Activated CD4-positive, alpha-beta T cell treated with anti-CD3 and anti-CD28 coated beads, Interleukin-2, amount 50 U/mL, for 16 hours (primary cell): Measurements from ENCODE around the gene SCYL1.
"Not testable (repeated sequence)": the region's sequence is repeated elsewhere in the genome, so short reads cannot be mapped to it uniquely, and the experiment has no call there.

ENCODE experiments used
- DNase-seq: peaks from one replicate; pipeline ENCODE4 v3.0.0-alpha.2; 2020

The SCYL1 gene

DNA sequence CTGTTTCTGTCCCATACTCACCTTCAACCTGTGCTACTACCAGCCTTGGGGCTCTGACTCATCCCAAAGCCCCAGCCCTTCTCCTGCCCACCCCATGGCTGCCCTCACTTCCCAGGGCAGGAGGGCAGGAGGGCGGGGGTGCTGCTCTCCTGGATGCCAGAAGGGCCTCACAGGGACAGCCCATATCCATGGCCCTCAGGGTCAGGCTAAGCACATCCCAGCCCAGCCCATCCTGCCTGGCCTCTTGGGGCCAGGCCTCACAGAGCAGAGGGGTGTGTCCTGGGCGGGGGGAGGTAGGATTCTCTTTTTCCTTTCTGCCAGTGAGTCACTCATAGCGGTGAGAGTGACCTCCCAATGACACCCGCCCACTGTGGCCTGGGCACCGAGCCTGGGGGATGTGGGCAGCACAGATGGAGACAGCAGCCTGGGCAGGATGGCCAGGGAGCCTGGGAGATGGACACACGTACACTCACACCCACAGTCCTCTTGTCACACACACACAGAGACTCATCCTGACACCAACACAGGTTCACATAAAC lies 30.9 kb downstream of the SCYL1 start:
- DNase-seq: no peak

DNA sequence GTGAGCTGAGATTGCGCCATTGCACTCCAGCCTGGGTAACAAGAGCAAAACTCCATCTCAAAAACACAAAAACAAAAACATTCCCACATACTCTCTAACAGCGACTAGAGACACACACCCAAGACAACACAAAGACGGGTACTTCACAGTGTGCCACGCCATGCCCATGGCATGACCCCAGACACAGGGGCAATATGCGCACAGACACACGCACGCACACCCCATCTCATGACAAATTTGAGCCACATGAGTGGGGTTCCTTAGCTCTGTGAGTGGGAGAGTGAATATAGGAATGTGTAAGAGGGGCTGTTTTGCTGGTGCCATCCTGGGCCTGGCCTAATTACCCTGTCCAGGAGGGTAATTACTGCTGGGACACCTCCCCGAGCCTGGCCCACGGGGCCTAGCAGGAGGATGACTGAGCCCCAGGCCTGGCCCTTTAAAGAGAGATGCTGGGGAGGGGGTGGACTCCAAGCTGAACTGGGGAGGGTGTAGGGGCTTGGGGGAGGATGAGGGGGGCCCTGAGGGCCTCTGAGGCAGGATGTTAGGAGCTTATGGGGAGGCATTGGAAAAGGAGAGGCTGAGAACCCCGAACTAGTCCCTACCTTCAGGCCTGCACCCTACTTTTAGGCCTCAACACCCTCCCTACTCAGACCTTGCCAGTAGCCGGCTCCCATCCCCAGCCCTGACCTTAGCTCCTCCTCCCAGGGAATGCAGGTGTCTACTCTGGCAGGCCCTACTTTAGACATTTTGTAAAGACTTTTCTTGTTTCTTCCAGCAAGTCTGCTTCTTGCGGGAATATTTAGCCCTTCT lies 31.8 kb downstream of the SCYL1 start:
- DNase-seq: no peak

DNA sequence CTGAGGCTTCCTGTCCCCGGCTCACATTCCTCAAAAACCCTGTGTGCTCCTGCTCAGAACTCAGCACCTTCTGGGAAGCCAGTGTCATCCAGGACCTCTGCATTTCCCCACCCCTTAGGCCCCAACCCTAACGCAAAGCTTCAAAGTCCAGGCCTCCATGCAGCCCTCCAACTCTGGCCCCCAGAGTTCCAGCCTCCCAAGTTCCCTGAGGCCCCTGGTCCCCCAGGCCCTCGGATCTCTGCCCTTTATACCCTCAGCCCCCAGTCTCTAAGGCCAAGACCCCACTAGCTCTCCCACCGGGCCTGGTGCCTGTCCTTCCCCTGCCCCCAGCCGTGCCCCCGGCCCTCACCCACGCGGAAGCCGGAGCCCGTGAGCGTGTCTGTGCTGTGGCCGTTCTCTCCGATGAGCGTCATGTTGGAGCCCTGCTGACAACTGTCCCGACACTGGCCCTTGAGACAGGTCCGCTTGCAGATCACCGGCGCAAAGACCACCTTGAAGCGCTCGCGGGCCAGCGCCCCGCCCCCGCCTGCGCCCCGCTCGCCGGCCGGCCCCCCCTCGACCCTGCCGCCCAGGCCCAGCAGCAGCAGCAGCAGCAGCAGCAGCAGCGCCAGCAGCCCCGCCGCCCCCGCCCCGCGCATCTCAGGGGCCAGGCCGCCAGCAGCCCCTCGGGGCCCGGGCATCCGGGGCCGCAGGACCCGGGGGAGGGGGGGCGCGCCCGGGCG lies 32.6 kb downstream of the SCYL1 start:
- DNase-seq: no peak

- DNase-seq: no peak
Observed at GRCh38 chr11:65558002-65558929, 33.4 kb downstream of the SCYL1 start, which contains the start of gene LTBP3. Gene LTBP3, minus strand, starts transcription at chr11:65558359. Its CDS starts 400 bp downstream, at chr11:65557959.

DNA sequence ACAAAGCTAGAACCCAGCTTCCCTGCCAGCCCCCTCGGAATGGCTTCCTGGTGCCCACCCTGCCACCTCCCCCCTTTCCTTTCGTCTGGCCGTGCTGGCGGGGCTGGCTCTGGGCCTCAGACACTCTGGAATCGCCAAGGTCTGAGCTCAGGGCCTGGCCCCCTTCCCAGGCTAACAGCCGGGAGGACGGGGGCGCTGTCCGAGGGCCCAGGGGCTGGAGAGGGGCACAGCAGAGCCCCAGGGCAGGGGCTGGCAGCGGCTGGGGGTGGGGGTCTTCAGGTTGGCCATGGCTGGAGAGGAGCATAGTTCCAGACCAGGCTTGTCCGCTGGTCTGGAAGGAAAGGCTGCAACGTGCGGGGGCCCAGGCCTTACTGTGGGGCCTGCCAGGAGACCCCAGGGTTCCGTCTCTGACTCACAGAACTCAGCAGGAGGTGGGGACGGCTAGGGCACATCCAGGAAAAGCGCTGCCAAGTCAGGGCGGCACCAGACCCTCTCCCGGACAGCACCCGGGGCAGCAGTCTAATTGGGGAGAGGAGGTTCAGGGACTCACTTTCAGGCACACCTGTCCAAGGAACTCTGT lies 34.1 kb downstream of the SCYL1 start:
- no peak for DNase-seq

DNA sequence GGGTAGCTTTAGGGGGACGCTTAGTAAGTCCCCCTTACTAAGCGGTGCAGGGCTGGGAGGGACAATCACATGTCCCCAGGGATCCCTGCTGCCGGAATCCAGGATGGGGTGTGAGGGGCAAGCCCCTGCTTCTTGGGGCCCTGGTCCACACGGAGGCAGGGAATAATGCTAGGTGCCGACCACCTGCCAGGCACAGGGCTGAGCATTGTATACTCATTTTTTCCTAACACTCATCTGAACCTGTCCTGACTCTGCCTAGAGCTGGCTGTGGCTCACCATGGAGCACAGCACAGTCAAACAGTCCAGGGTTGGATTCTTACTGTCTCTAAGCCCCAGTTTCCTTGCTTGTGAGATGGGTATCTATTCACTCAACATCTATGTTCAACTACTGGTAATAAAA lies 34.7 kb downstream of the SCYL1 start:
- no peak for DNase-seq

- DNase-seq: no peak
Observed at GRCh38 chr11:65559951-65560537, 35.2 kb downstream of the SCYL1 start.

- DNase-seq: no peak
Observed at GRCh38 chr11:65560555-65561418, 35.9 kb downstream of the SCYL1 start.

DNA sequence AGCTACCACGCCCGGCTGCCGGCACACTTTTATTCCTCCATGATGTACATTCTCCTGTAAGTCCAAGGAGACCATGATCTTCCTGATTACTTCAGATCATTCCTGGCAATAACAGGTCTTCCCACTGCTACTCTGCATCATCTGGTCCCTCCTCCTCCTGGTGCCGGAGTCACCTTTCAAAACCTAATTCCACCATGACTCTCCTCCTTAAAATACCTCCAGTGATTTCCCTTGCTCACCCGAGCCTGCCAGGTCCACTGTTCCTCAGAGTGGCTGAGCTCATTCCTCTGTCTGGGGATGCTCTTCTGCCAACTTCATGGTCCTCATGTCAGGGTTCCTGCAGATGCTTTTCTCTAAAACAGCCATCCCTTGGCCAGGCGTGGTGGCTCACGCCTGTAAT lies 37.1 kb downstream of the SCYL1 start:
- no peak for DNase-seq

GRCh38 chr11:65562788-65563187 lies 37.9 kb downstream of the SCYL1 start:
- DNase-seq: no peak

- no peak for DNase-seq
Observed at GRCh38 chr11:65563601-65564000, 38.7 kb downstream of the SCYL1 start.

- DNase-seq: not testable (repeated sequence)
Observed at GRCh38 chr11:65564879-65565559, 40.1 kb downstream of the SCYL1 start.

DNA sequence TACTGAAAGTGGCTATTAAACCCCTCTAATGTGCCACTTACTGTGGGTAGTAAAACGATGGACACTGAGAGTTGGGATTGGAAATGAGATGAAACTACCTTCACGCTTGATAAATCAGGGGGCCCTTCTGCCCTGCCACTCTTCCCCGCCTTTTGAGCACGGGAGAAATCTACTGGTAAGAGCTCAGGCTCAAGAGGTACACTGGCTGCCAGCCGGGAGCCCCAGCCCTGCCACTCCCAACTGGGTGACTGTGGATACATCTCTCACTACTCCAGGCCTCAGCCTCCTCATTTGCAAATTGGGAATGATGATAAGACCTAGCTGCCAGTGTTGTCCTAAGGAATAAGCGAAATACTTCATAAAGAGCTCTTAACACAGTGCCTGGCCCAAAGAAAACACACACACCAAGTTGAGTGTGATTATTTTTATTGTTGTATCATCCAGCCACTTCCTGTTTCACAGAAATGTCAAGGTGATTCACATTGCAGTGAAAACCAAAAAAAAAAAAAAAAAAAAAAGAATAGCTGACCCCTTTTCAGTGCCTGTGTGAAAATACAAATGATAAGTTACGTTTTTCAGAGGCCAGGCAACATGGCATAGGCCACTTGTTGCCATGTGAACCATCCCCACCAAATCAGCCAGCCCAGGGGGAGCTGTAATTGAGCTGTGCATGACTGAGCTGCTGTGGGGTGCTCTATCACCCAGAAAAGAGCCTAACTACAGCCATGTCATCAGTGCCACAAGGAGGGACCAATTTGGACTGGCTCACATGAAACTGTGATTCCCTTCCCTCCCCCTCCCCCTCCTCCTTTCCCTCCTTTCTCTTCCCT lies 41.0 kb downstream of the SCYL1 start:
- DNase-seq: no peak

- DNase-seq: no peak
Observed at GRCh38 chr11:65569164-65569972, 44.5 kb downstream of the SCYL1 start.

GRCh38 chr11:65569973-65570918 lies 45.4 kb downstream of the SCYL1 start, which contains the start of gene ZNRD2:
Gene ZNRD2, plus strand, starts transcription at chr11:65570477. Its CDS starts 15 bp downstream, at chr11:65570492.
- peak; percentile 99 for DNase-seq

- DNase-seq: no peak
Observed at GRCh38 chr11:65571420-65571819, 46.5 kb downstream of the SCYL1 start.

- no peak for DNase-seq
Observed at GRCh38 chr11:65571940-65572339, 47.1 kb downstream of the SCYL1 start.
